ENCODE data around the gene IL23A. TPM values are rescaled to one million over a fixed set of nuclear protein-coding genes. Genes with fewer than 3 reads are reported as not detected.
"Not testable (repeated sequence)": the region's sequence is repeated elsewhere in the genome, so short reads cannot be mapped to it uniquely, and the experiment has no call there.

Gene IL23A
- total RNA-seq, 2 experiments from 2014 or later = 3.5 to 3.7 TPM

- ChIA-PET POLR2A (interaction anchor here (0.8 to 3.0 kb wide), 10 partner anchors 12 to 348 kb away, joined by 4 to 60 read pairs (median 6); partner anchors contain the start of genes CNPY2, COQ10A, PA2G4 and PTGES3), CTCF (interaction anchor here (1.1 to 3.9 kb wide), 6 partner anchors 9 to 132 kb away, joined by 3 to 26 read pairs (median 14); partner anchors contain the start of genes CNPY2 and STAT2)
- peaks cover 39% of the 10 kb centered on the region for H3K36me3 Mint-ChIP-seq (ENCODE audit: low read depth)
- no peaks in the 10 kb centered on the region for H3K9me3 Mint-ChIP-seq (ENCODE audit: insufficient read depth)
- peaks cover 42% of the 10 kb centered on the region for H3K4me1 Mint-ChIP-seq (ENCODE audit: low read depth)
- ATAC-seq = no peak
- peak overlapping the region; percentile 75 for H3K4me3 Mint-ChIP-seq
- H3K27ac Mint-ChIP-seq = peak overlapping the region; percentile 99
- no peaks in the 10 kb centered on the region for H3K27me3 Mint-ChIP-seq (ENCODE audit: low read depth)
- no peak for DNase-seq
Measured at GRCh38 chr12:56339158-56339422, 406 bp downstream of the IL23A start.

- CTCF ChIA-PET = interaction anchor here (0.8 to 2.5 kb wide), 6 partner anchors 8 to 152 kb away, joined by 3 to 9 read pairs (median 4); partner anchors contain the start of genes PAN2 and SMARCC2
- Mint-ChIP-seq H3K36me3 (ENCODE audit: low read depth) (peaks cover 54% of the 10 kb centered on the region), H3K27me3 (ENCODE audit: low read depth) (no peaks in the 10 kb centered on the region), H3K9me3 (ENCODE audit: insufficient read depth) (no peaks in the 10 kb centered on the region), H3K27ac (no peak overlapping the region), H3K4me1 (ENCODE audit: low read depth) (peaks cover 34% of the 10 kb centered on the region), H3K4me3 (no peak overlapping the region)
- POLR2A ChIA-PET = interaction anchor here (0.6 to 1.8 kb wide), 6 partner anchors 10 to 384 kb away, joined by 3 to 12 read pairs (median 4); partner anchors contain the start of genes CNPY2 and STAT2
- no peak for ATAC-seq
- no peak for DNase-seq
Measured at GRCh38 chr12:56341616-56342015, 2.9 kb downstream of the IL23A start.

GRCh38 chr12:56342290-56342689, 3.6 kb downstream of the IL23A start:
- peak overlapping the region; percentile 23 for H3K27ac Mint-ChIP-seq
- not testable (repeated sequence) for H3K9me3 Mint-ChIP-seq (ENCODE audit: insufficient read depth); H3K4me3 Mint-ChIP-seq; DNase-seq; H3K27me3 Mint-ChIP-seq (ENCODE audit: low read depth); ATAC-seq
- H3K36me3 Mint-ChIP-seq (ENCODE audit: low read depth) = peaks cover 58% of the 10 kb centered on the region
- ChIA-PET POLR2A (interaction anchor here (0.6 to 1.2 kb wide), 4 partner anchors 27 to 384 kb away, joined by 3 to 5 read pairs (median 3); partner anchors contain the start of gene CNPY2), CTCF (interaction anchor here (0.8 to 2.5 kb wide), 4 partner anchors 9 to 153 kb away, joined by 3 to 9 read pairs (median 4); partner anchors contain the start of genes PAN2 and SMARCC2)
- H3K4me1 Mint-ChIP-seq (ENCODE audit: low read depth) = peaks cover 29% of the 10 kb centered on the region

DNA sequence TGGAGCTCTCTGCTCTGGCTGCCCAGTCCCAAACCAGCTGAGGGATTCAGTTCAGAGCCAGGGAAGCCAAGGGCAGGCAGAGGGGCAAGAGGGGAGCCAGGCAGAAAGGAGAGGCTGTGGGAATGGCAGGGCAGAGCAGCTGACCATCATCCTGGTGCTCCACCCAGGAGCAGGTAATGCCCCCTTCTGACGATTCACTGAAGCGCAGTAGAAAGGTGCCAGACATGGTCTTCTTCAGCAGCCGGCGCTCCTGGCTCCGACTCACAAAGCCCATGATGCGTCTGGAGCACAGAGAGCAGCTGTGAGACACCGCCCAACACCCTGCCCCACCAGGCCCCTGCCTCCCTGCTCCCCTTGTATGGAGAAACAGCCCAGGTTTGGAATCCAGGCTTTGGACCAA, 8.0 kb downstream of the IL23A start:
- Mint-ChIP-seq H3K4me3 (no peak overlapping the region), H3K36me3 (ENCODE audit: low read depth) (peaks cover 73% of the 10 kb centered on the region), H3K27me3 (ENCODE audit: low read depth) (no peaks in the 10 kb centered on the region), H3K27ac (peak overlapping the region; percentile 36), H3K9me3 (ENCODE audit: insufficient read depth) (no peaks in the 10 kb centered on the region), H3K4me1 (ENCODE audit: low read depth) (no peaks in the 10 kb centered on the region)
- POLR2A ChIA-PET = interaction anchor here (0.7 to 5.8 kb wide), 5 partner anchors 8 to 78 kb away, joined by 3 to 53 read pairs (median 3); partner anchors contain the start of genes IL23A and STAT2
- ATAC-seq (peak; percentile 24), DNase-seq (no peak)
- CTCF ChIA-PET = interaction anchor here (1.1 to 3.9 kb wide), 3 partner anchors 8 to 118 kb away, joined by 4 to 21 read pairs (median 5); partner anchors contain the start of genes IL23A and STAT2

DNA sequence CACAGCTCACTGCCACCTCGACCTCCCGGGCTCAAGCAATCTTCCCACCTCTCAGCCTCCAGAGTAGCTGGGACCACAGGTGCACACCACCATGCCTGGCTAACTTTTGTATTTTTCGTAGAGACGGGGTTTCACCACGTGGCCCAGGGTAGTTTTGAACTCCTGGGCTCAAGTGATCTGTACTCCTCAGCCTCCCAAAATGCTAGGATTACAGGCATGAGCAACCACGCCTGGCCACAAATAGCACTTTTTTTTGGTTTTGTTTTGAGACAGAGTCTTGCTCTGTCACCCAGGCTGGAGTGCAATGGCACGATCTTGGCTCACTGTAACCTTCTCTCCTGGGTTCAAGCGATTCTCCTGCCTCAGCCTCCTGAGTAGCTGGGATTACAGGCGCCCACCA, 8.6 kb downstream of the IL23A start:
- ChIA-PET CTCF (interaction anchor here (1.1 to 3.9 kb wide), 3 partner anchors 9 to 117 kb away, joined by 4 to 21 read pairs (median 5); partner anchors contain the start of genes IL23A and STAT2), POLR2A (interaction anchor here (0.7 to 5.8 kb wide), 4 partner anchors 9 to 14 kb away, joined by 3 to 53 read pairs (median 4); partner anchors contain the start of genes IL23A and STAT2)
- H3K4me1 Mint-ChIP-seq (ENCODE audit: low read depth); H3K27me3 Mint-ChIP-seq (ENCODE audit: low read depth); H3K9me3 Mint-ChIP-seq (ENCODE audit: insufficient read depth); H3K27ac Mint-ChIP-seq; H3K4me3 Mint-ChIP-seq; DNase-seq; ATAC-seq: not testable (repeated sequence)
- H3K36me3 Mint-ChIP-seq (ENCODE audit: low read depth) = peaks cover 70% of the 10 kb centered on the region

DNA sequence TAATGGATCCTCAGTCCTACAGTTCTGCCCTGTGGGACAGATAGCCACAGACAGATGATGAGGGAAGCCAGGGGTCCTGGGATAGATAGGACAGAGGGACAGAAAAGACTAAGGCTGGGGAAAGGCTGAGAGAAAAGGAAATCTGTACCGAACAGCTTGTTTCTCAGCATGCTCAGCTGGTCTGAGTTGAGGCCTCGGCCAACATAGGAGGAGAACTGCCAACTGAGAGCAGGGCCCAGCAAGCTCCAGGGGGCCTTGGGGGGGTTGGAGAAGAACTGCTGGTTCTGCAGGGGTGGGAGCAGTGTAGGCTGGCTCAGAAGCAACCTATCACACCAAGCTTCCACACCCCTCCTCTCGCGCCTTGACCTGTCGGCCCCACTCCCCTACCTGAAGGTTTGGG, 10.1 kb downstream of the IL23A start:
- Mint-ChIP-seq H3K4me1 (ENCODE audit: low read depth) (no peaks in the 10 kb centered on the region), H3K4me3 (no peak overlapping the region), H3K36me3 (ENCODE audit: low read depth) (peaks cover 58% of the 10 kb centered on the region), H3K27me3 (ENCODE audit: low read depth) (no peaks in the 10 kb centered on the region), H3K27ac (no peak overlapping the region), H3K9me3 (ENCODE audit: insufficient read depth) (no peaks in the 10 kb centered on the region)
- ATAC-seq (no peak), DNase-seq (no peak)
- ChIA-PET CTCF (interaction anchor here (0.9 to 3.9 kb wide), 3 partner anchors 10 to 115 kb away, joined by 3 to 21 read pairs (median 4); partner anchors contain the start of genes IL23A and STAT2), POLR2A (interaction anchor here (0.7 to 5.8 kb wide), 3 partner anchors 10 to 15 kb away, joined by 3 to 53 read pairs (median 25); partner anchors contain the start of genes IL23A and STAT2)

GRCh38 chr12:56350662-56351061, 12.0 kb downstream of the IL23A start:
- ChIA-PET POLR2A (interaction anchor here (1.0 to 4.7 kb wide), 3 partner anchors 9 to 130 kb away, joined by 3 to 25 read pairs (median 12); partner anchors contain the start of genes IL23A and STAT2), CTCF (interaction anchor here (1.0 kb wide), 2 partner anchors 10 to 114 kb away, joined by 4 read pairs; no protein-coding TSS in a partner anchor)
- H3K36me3 Mint-ChIP-seq (ENCODE audit: low read depth) = peaks cover 63% of the 10 kb centered on the region
- no peaks in the 10 kb centered on the region for H3K27me3 Mint-ChIP-seq (ENCODE audit: low read depth)
- DNase-seq (no peak), ATAC-seq (no peak)
- no peaks in the 10 kb centered on the region for H3K9me3 Mint-ChIP-seq (ENCODE audit: insufficient read depth)
- H3K4me3 Mint-ChIP-seq = no peak overlapping the region
- peaks cover under 1% of the 10 kb centered on the region for H3K4me1 Mint-ChIP-seq (ENCODE audit: low read depth)
- peak overlapping the region; percentile 18 for H3K27ac Mint-ChIP-seq

DNA sequence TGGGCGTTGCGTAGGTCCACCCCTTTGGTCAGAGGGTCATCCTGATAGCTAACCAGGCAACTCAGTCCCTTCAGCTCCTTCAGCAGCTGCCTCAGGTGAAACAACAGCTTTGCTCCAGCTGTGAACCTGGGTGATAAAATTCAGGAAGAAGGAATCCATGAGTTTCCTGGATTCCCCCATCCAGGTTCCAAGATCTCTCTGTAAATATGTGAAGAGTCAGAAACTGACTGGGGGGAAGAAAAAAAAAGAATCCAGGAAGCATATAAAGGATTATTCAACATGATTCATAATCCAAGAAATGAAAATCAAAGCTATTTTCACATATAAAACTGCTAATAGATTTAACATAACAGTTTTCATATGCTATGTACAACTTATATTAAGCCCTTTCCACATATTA, 12.6 kb downstream of the IL23A start:
- Mint-ChIP-seq H3K27me3 (ENCODE audit: low read depth) (no peaks in the 10 kb centered on the region), H3K4me3 (no peak overlapping the region), H3K27ac (no peak overlapping the region), H3K9me3 (ENCODE audit: insufficient read depth) (no peaks in the 10 kb centered on the region), H3K4me1 (ENCODE audit: low read depth) (peaks cover 4% of the 10 kb centered on the region), H3K36me3 (ENCODE audit: low read depth) (peaks cover 62% of the 10 kb centered on the region)
- ATAC-seq (no peak), DNase-seq (no peak)
- ChIA-PET POLR2A (interaction anchor here (0.8 to 4.7 kb wide), 4 partner anchors 9 to 131 kb away, joined by 3 to 25 read pairs (median 8); partner anchors contain the start of genes IL23A and STAT2), CTCF (interaction anchor here (1.0 kb wide), 2 partner anchors 10 to 113 kb away, joined by 4 read pairs; no protein-coding TSS in a partner anchor)

GRCh38 chr12:56358836-56359532, 20.3 kb downstream of the IL23A start:
- peak; percentile 37 for DNase-seq
- POLR2A ChIA-PET = interaction anchor here (0.7 to 5.0 kb wide), 17 partner anchors 8 to 329 kb away, joined by 3 to 60 read pairs (median 6); partner anchors contain the start of genes CNPY2, CS, ESYT1 and IL23A

DNA sequence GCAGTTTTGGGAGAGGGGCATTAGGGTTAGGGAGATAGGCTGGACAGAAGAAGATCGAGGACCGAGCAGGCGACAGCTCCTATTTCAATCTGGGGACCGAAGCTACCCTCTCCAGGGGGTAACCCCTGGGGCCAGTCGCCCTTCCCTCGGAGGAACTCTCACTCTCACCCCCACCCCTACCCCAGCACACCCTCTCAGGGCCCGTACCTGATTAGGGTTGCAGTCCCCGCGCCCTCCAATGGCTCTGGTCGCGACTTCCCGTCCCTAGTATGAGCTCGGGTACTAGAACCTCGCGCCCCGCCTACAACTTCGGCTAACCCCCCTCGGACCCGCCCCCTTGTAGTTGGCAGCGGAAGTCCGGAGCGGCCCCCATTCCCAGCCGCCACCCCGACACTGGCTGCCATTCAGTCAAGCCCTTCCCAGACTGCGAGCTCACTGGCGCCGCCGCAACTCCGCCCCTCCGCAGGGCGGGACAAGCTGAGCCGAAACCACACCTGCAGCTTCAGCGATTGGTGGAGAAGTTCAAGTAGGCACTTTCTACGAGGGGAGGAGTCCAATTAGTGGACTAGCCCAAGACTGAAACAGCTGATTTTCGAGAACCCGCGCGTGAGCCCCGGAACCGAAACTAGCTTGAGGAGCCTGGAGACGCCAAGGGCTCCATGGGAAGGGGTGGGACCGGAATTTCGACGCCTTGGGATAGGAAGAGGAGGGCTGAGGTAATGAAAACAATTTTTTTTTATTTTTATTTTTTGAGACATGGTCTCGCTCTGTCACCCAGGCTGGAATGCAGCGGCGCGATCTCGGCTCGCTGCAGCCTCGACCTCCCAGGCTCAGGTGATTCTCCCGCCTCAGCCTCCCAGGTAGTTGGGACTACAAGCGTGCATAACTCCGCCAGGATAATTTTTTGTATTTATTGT, 21.4 kb downstream of the IL23A start, which contains the start of gene STAT2:
TSS of gene STAT2 (minus strand) at position 257 of the 917 bp plus-strand sequence. CDS start 3,536 bp downstream, outside the sequence.
- Mint-ChIP-seq H3K36me3 (ENCODE audit: low read depth) (peaks cover 28% of the 10 kb centered on the region), H3K4me1 (ENCODE audit: low read depth) (peaks cover 25% of the 10 kb centered on the region), H3K27ac (peak within 1 kb of the TSS; percentile 97), H3K9me3 (ENCODE audit: insufficient read depth) (no peaks in the 10 kb centered on the region), H3K4me3 (peak within 1 kb of the TSS; percentile 93), H3K27me3 (ENCODE audit: low read depth) (no peaks in the 10 kb centered on the region)
- peak; percentile 100 for DNase-seq
- peak; percentile 98 for ATAC-seq
- CTCF ChIA-PET = interaction anchor here (0.8 to 5.4 kb wide), 22 partner anchors 12 to 870 kb away, joined by 3 to 62 read pairs (median 4); partner anchors contain the start of genes ANKRD52, CNPY2, IL23A and PAN2
- POLR2A ChIA-PET = interaction anchor here (0.6 to 5.0 kb wide), 27 partner anchors 9 to 430 kb away, joined by 3 to 60 read pairs (median 5); partner anchors contain the start of genes CNPY2, CS, DGKA and ESYT1

More at GRCh38 chr12:56358836-56359532, 20.3 kb downstream of the IL23A start:
- Mint-ChIP-seq H3K4me1 (ENCODE audit: low read depth) (peaks cover 25% of the 10 kb centered on the region), H3K36me3 (ENCODE audit: low read depth) (peaks cover 39% of the 10 kb centered on the region), H3K4me3 (peak overlapping the region; percentile 93), H3K27me3 (ENCODE audit: low read depth) (no peaks in the 10 kb centered on the region), H3K9me3 (ENCODE audit: insufficient read depth) (no peaks in the 10 kb centered on the region), H3K27ac (peak overlapping the region; percentile 97)
- no peak for ATAC-seq
- CTCF ChIA-PET = interaction anchor here (0.8 to 5.4 kb wide), 20 partner anchors 11 to 871 kb away, joined by 3 to 62 read pairs (median 4); partner anchors contain the start of genes ANKRD52, CNPY2, IL23A and PAN2

Measured in activated CD8-positive, alpha-beta T cell treated with anti-CD3 and anti-CD28 coated beads, Interleukin-2, amount 10 ng/mL, durations not matched to agents 7 days and 5 days (primary cell).